GM21528 (cell line): ENCODE measurements around the gene SLC25A51.
"Not testable (repeated sequence)": the region's sequence is repeated elsewhere in the genome, so short reads cannot be mapped to it uniquely, and the experiment has no call there.

Experiments used
- ATAC-seq: cut with Tn5 transposase; IDR thresholded peaks from one replicate; pipeline ENCODE4 v1.9.1; 2021; ENCODE audit warnings: mild to moderate bottlenecking, moderate library complexity; ENCODE audit not compliant: unreplicated experiment, low FRiP score

SLC25A51 gene

GRCh38 chr9:37920471-37921167, 16.7 kb upstream of the SLC25A51 start:
- no peak for ATAC-seq

GRCh38 chr9:37919956-37920335, 16.0 kb upstream of the SLC25A51 start:
- ATAC-seq = no peak

- no peak for ATAC-seq
These were observed 15.5 kb upstream of the SLC25A51 start for GRCh38 chr9:37919246-37919955.

GRCh38 chr9:37918665-37919170, 14.8 kb upstream of the SLC25A51 start:
- no peak for ATAC-seq

GRCh38 chr9:37917801-37918664, 14.1 kb upstream of the SLC25A51 start:
- no peak for ATAC-seq

GRCh38 chr9:37917313-37917731, 13.4 kb upstream of the SLC25A51 start:
- no peak for ATAC-seq

- ATAC-seq = no peak
These were observed 12.8 kb upstream of the SLC25A51 start for GRCh38 chr9:37916471-37917312.

- no peak for ATAC-seq
These were observed 12.1 kb upstream of the SLC25A51 start for GRCh38 chr9:37915911-37916470.

- ATAC-seq = no peak
These were observed 10.9 kb upstream of the SLC25A51 start for GRCh38 chr9:37914701-37915358.

GRCh38 chr9:37914154-37914551, 10.2 kb upstream of the SLC25A51 start:
- no peak for ATAC-seq

- ATAC-seq = peak; percentile 79
These were observed 9.7 kb upstream of the SLC25A51 start for GRCh38 chr9:37913480-37914153.

- ATAC-seq = no peak
These were observed 7.3 kb upstream of the SLC25A51 start for GRCh38 chr9:37911271-37911681.

GRCh38 chr9:37910271-37910670, 6.3 kb upstream of the SLC25A51 start:
- ATAC-seq = no peak

- ATAC-seq = not testable (repeated sequence)
These were observed 5.9 kb upstream of the SLC25A51 start for GRCh38 chr9:37909836-37910235.

- ATAC-seq = no peak
These were observed 5.4 kb upstream of the SLC25A51 start for GRCh38 chr9:37909326-37909725.

GRCh38 chr9:37908698-37909186, 4.8 kb upstream of the SLC25A51 start:
- ATAC-seq = no peak

GRCh38 chr9:37908283-37908682, 4.4 kb upstream of the SLC25A51 start:
- ATAC-seq = no peak
